HepG2 (cell line): ENCODE data around the gene PARN. TPM values are rescaled to one million over a fixed set of nuclear protein-coding genes. Genes with fewer than 3 reads are reported as not detected.

ENCODE experiments used
- ATAC-seq: fragments of 200-7000 bp; cut with Tn5 transposase; 3 replicates; pipeline ENCODE4 v1.9.1; 2020; ENCODE audit warnings: mild to moderate bottlenecking, moderate library complexity
- BruUV-seq: library from RNA; stranded (reverse); fragments of 400-500 nt; replicated peaks from 2 replicates; lab custom pipeline; 2021; lab: Mats Ljungman, UMichigan
- CTCF ChIA-PET: fragments of 300-600 bp; formaldehyde crosslinking; extraction: SDS; loops from one replicate; lab custom pipeline; 2021; ENCODE audit warnings: low total read pairs, inconsistent platforms, low intra/inter-chr PET ratio; lab: Yijun Ruan, JAX
- POLR2A ChIA-PET: fragments of 350-600 bp; sonication (Branson Sonifier 250); formaldehyde crosslinking; loops from one replicate; lab custom pipeline; 2020; ENCODE audit warnings: antibody characterized with exemption, inconsistent platforms; lab: Yijun Ruan, JAX
- DNase-seq: peaks from one replicate; pipeline ENCODE4 v3.0.0-alpha.2; 2015; ENCODE audit warnings: low spot score
- FAIRE-seq: peaks from 3 replicates; lab custom pipeline; 2011; peaks lifted over from hg19 to GRCh38; lab: Jason Lieb, UNC
- H2AFZ ChIP-seq: one replicate; pipeline ENCODE4 v1.6.1; 2011; ENCODE audit warnings: low read length, inconsistent platforms
- H3K27ac ChIP-seq: fragments of 300-600 bp; 3 replicates; pipeline ENCODE4 v1.8.0; 2011; ENCODE audit warnings: mixed run types, mild to moderate bottlenecking, mixed read lengths, low read length, inconsistent platforms; ENCODE audit not compliant: insufficient read depth; ENCODE audit errors: extremely low read length
- H3K27me3 ChIP-seq, 2 experiments: fragments of 200-600 bp in 1 of 2; 2 replicates in 1 of 2; 3 replicates in 1 of 2; pipeline versions ENCODE4 v1.6.0 to v1.8.0; 2011; ENCODE audit warnings: low read length in 2 of 2, mild to moderate bottlenecking in 2 of 2, moderate library complexity in 2 of 2, inconsistent platforms in 1 of 2; ENCODE audit not compliant: insufficient read depth in 2 of 2, control insufficient read depth in 1 of 2
- H3K36me3 ChIP-seq, 2 experiments: fragments of 200-600 bp in 1 of 2; replicated peaks in 1 of 2; 2 replicates in 1 of 2; 3 replicates in 1 of 2; pipeline versions ENCODE4 v1.5.1 to v1.8.0; 2011; ENCODE audit warnings: low read length in 2 of 2, inconsistent platforms in 1 of 2; ENCODE audit not compliant: insufficient read depth in 2 of 2, control insufficient read depth in 1 of 2
- H3K4me1 ChIP-seq: 2 replicates; pipeline ENCODE4 v1.5.1; 2012; ENCODE audit warnings: low read length, inconsistent platforms; ENCODE audit not compliant: insufficient read depth
- H3K4me2 ChIP-seq: 2 replicates; pipeline ENCODE4 v1.6.0; 2011; ENCODE audit warnings: low read depth, low read length, inconsistent platforms
- H3K4me3 ChIP-seq, 3 experiments: fragments of 200-600 bp in 1 of 3; sonication (generic), shearing (Covaris generic) in 1 of 3; replicated peaks in 1 of 3; 2 replicates each; pipeline ENCODE4 v1.5.1; 2011 to 2016; ENCODE audit warnings: low read length in 3 of 3, inconsistent platforms in 2 of 3, low read depth in 2 of 3, mild to moderate bottlenecking in 2 of 3, control low read depth in 1 of 3, mixed read lengths in 1 of 3; ENCODE audit not compliant: insufficient read depth in 1 of 3
- H3K79me2 ChIP-seq: one replicate; pipeline ENCODE4 v1.6.1; 2011; ENCODE audit warnings: low read length, inconsistent platforms; ENCODE audit not compliant: insufficient read depth
- H3K9ac ChIP-seq: 2 replicates; pipeline ENCODE4 v1.6.0; 2011; ENCODE audit warnings: mild to moderate bottlenecking, low read depth, low read length, inconsistent platforms; ENCODE audit not compliant: insufficient read depth
- H3K9me3 ChIP-seq: 2 replicates; pipeline ENCODE4 v1.5.1; 2012; ENCODE audit warnings: mild to moderate bottlenecking, low read length
- H4K20me1 ChIP-seq: 2 replicates; pipeline ENCODE4 v1.6.0; 2011; ENCODE audit warnings: inconsistent platforms, mild to moderate bottlenecking, low read length, moderate library complexity; ENCODE audit not compliant: insufficient read depth
- ARNT ChIP-seq: fragments of 450-650 bp; IDR thresholded peaks from 2 replicates; pipeline ENCODE4 v1.6.1; 2017
- CC2D1A ChIP-seq: sonication (generic); formaldehyde crosslinking; IDR thresholded peaks from 2 replicates; pipeline ENCODE4 v1.8.1; 2023; ENCODE audit warnings: mild to moderate bottlenecking, missing genetic modification reagents
- FOSL2 ChIP-seq: sonication (generic); formaldehyde crosslinking; IDR thresholded peaks from 2 replicates; pipeline ENCODE4 v1.4.0; 2020; ENCODE audit warnings: missing genetic modification reagents
- HDAC6 ChIP-seq: fragments of 200-600 bp; sonication (generic); IDR thresholded peaks from 2 replicates; pipeline ENCODE4 v1.7.0; 2017; ENCODE audit warnings: mild to moderate bottlenecking, antibody characterized with exemption, low read length, low read depth
- HOXA5 ChIP-seq: sonication (generic); formaldehyde crosslinking; IDR thresholded peaks from 2 replicates; pipeline ENCODE4 v1.4.0; 2020; ENCODE audit warnings: missing genetic modification reagents
- PHB2 ChIP-seq: fragments of 450-650 bp; IDR thresholded peaks from 2 replicates; pipeline ENCODE4 v1.6.1; 2018; ENCODE audit not compliant: partially characterized antibody
- PRMT3 ChIP-seq: sonication (generic); formaldehyde crosslinking; IDR thresholded peaks from 2 replicates; pipeline ENCODE4 v1.8.1; 2022; ENCODE audit warnings: low read depth, mild to moderate bottlenecking, moderate library complexity, missing genetic modification reagents, borderline replicate concordance
- RFX1 ChIP-seq: fragments of 450-650 bp; IDR thresholded peaks from 2 replicates; pipeline ENCODE4 v1.6.1; 2017
- SALL2 ChIP-seq: sonication (generic); formaldehyde crosslinking; IDR thresholded peaks from 2 replicates; pipeline ENCODE4 v1.8.1; 2023; ENCODE audit warnings: mild to moderate bottlenecking, missing genetic modification reagents, inconsistent platforms
- U2AF1 ChIP-seq: fragments of 200-400 bp; formaldehyde crosslinking; optimal IDR thresholded peaks from 2 replicates; pipeline ENCODE3; 2017; ENCODE audit warnings: mild to moderate bottlenecking, low read depth, low read length
- ZZZ3 ChIP-seq: sonication (generic); formaldehyde crosslinking; IDR thresholded peaks from 2 replicates; pipeline ENCODE4 v1.4.0; 2020; ENCODE audit warnings: missing genetic modification reagents, mild to moderate bottlenecking, borderline replicate concordance
- WGBS: methylation state at CpG from one replicate; pipeline ENCODE4 v1.1.6; 2017; ENCODE audit warnings: low lambda C conversion rate; 5-methylcytosine and 5-hydroxymethylcytosine counted together
- in situ Hi-C: cut with HindIII; loops from 2 replicates; pipeline ENCODE4 v1.10.0; 2017; ENCODE audit warnings: low pct_unique_long_range_greater_than_20kb; ENCODE audit not compliant: extremely low pct_ligation_motif_present
- intact Hi-C: fragments of 100-400 bp; cut with micrococcal nuclease; formaldehyde crosslinking; loops from one replicate; pipeline ENCODE4 v1.10.0; 2022; ENCODE audit not compliant: unreplicated experiment
- polyA plus RNA-seq, 8 experiments: library from polyadenylated mRNA; depleted of rRNA in 3 of 8; stranded (reverse) in 7 of 8; unstranded in 1 of 8; fragments of >200 nt; fragmentation: Illumina TruSeq in 4 of 8; extraction: Trizol in 4 of 8; gene quantifications; 2 replicates each; pipeline versions ENCODE4 v1.2.1 to v1.2.3, GENCODE V29; 2011 to 2016; ENCODE audit warnings: low read depth in 4 of 8, missing spikeins in 1 of 8, mixed read lengths in 1 of 8; ENCODE audit not compliant: insufficient read depth in 1 of 8
- total RNA-seq, 5 experiments: library from RNA; depleted of rRNA; stranded (reverse); fragments of >200 nt; fragmentation: Illumina TruSeq; extraction: Trizol; gene quantifications; 2 replicates each; pipeline ENCODE4 v1.2.3, GENCODE V29; 2016; ENCODE audit warnings: low read depth in 1 of 5
- TF ChIP-seq, protein P1 (sequence below): sonication (generic); formaldehyde crosslinking; IDR thresholded peaks from 2 replicates; pipeline ENCODE4 v1.4.0; 2020; ENCODE audit warnings: mild to moderate bottlenecking, missing genetic modification reagents
- TF ChIP-seq, protein P2 (sequence below): sonication (generic); formaldehyde crosslinking; IDR thresholded peaks from 2 replicates; pipeline ENCODE4 v1.4.0; 2020; ENCODE audit warnings: missing genetic modification reagents, low read depth, mild to moderate bottlenecking, borderline replicate concordance
- TF ChIP-seq, protein P3 (sequence below): sonication (generic); formaldehyde crosslinking; conservative IDR thresholded peaks from 2 replicates; pipeline ENCODE4 v1.8.0; 2022; ENCODE audit warnings: mild to moderate bottlenecking, moderate library complexity, missing genetic modification reagents
- TF ChIP-seq, protein P4 (sequence below): sonication (generic); formaldehyde crosslinking; IDR thresholded peaks from 2 replicates; pipeline ENCODE4 v1.4.0; 2020; ENCODE audit warnings: missing genetic modification reagents

The PARN gene
- total and polyA plus RNA-seq, 2 of the 13 experiments (the other 11 are each of a cell fraction or from before 2014, with no cell fraction given) = 13.3 to 47.6 TPM

DNA sequence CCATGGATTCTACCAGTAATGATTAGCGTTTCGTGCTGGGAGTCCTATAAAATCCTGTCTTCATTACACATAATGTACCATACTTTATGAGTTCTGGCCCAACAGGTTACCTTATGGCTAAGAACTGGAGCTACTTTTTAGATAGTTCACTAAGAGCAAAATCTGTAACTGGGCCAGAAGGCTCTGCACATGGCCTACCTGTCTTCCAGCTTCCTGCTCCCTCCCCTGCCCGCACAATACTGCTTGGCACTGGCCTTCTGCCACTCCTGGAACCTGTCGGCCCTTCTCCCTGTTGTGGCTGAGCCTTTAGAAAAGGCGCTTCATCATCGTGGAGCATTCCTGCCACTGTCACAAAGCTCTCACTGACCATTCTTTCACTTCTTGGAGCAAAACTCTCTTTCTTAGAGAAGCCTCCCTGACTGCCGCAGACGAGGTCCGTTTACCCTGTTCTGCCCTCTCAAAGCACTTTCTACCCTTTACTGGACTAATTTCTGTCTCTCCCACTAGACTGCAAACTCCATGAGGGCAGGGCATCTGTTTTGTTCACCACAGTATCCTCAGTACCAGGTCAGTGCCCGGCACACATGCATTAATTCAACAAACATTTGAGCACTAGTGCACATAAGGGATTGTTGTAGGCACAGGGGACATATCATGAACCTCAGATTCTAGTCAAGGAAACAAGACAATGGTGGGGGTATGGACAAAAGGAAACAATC is 116.5 kb downstream of the PARN start (continued):
- TF ChIP-seq, protein P1, sequence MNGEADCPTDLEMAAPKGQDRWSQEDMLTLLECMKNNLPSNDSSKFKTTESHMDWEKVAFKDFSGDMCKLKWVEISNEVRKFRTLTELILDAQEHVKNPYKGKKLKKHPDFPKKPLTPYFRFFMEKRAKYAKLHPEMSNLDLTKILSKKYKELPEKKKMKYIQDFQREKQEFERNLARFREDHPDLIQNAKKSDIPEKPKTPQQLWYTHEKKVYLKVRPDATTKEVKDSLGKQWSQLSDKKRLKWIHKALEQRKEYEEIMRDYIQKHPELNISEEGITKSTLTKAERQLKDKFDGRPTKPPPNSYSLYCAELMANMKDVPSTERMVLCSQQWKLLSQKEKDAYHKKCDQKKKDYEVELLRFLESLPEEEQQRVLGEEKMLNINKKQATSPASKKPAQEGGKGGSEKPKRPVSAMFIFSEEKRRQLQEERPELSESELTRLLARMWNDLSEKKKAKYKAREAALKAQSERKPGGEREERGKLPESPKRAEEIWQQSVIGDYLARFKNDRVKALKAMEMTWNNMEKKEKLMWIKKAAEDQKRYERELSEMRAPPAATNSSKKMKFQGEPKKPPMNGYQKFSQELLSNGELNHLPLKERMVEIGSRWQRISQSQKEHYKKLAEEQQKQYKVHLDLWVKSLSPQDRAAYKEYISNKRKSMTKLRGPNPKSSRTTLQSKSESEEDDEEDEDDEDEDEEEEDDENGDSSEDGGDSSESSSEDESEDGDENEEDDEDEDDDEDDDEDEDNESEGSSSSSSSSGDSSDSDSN = no peak
- TF ChIP-seq PHB2 = no peak
- no peak for TF ChIP-seq U2AF1
- TF ChIP-seq, protein P2, sequence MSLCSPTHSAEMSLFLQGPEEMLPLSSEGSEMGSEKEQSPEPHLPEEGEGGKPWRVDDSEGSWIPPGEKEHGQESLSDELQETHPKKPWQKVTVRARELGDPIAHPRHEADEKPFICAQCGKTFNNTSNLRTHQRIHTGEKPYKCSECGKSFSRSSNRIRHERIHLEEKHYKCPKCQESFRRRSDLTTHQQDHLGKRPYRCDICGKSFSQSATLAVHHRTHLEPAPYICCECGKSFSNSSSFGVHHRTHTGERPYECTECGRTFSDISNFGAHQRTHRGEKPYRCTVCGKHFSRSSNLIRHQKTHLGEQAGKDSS (CRISPR knock-in tag) = no peak
- TF ChIP-seq, protein P3, sequence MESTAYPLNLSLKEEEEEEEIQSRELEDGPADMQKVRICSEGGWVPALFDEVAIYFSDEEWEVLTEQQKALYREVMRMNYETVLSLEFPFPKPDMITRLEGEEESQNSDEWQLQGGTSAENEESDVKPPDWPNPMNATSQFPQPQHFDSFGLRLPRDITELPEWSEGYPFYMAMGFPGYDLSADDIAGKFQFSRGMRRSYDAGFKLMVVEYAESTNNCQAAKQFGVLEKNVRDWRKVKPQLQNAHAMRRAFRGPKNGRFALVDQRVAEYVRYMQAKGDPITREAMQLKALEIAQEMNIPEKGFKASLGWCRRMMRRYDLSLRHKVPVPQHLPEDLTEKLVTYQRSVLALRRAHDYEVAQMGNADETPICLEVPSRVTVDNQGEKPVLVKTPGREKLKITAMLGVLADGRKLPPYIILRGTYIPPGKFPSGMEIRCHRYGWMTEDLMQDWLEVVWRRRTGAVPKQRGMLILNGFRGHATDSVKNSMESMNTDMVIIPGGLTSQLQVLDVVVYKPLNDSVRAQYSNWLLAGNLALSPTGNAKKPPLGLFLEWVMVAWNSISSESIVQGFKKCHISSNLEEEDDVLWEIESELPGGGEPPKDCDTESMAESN (CRISPR knock-in tag) = peak; percentile 75

DNA sequence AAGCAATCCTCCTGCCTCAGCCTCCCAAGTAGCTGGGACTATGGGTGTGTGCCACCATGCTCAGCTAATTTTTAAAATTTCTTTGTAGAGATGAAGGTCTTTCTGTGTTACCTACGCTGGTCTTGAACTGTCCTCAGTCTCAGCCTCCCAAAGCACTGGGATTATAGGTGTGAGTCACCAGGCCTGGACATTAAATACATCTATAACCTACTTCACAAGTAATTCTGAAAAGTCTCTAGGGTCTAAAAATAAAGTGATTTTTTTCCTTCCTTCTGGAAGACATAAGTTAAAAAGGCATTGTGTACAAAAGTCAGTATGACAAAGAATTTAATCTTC is 118.3 kb downstream of the PARN start:
- Histone ChIP-seq H3K27ac (peak overlapping the region; percentile 84), H3K36me3 (no peaks in the 10 kb centered on the region), H3K79me2 (no peaks in the 10 kb centered on the region), H4K20me1 (no peaks in the 10 kb centered on the region), H3K4me3 (peak overlapping the region in 1 of 3 experiments; percentile 27; a peak in 1 of 6 replicates), H3K4me2 (peak overlapping the region; percentile 60), H3K9ac (peak overlapping the region; percentile 18; the same call in 1 of the 2 replicates), H3K9me3 (no peaks in the 10 kb centered on the region), H3K4me1 (peaks cover 40% of the 10 kb centered on the region), H3K27me3 (no peaks in the 10 kb centered on the region), H2AFZ (no peak overlapping the region)
- in situ Hi-C loops = no loop called here
- FAIRE-seq (no peak), DNase-seq (no peak), ATAC-seq (peak; percentile 16)
- POLR2A ChIA-PET = interaction anchor here (0.8 to 3.3 kb wide), 8 partner anchors 11 to 127 kb away, joined by 3 to 25 read pairs (median 8); no protein-coding TSS in a partner anchor
- intact Hi-C loops = no loop called here
- CTCF ChIA-PET = no interaction called here
- WGBS = 86% methylated on average over 1 of the region's 1 CpG
- BruUV-seq = no TSS peak
- TF ChIP-seq FOSL2 (CRISPR knock-in tag) (peak; percentile 7; the same call in 1 of the 2 replicates), SALL2 (CRISPR knock-in tag) (no peak), PRMT3 (CRISPR knock-in tag) (0 out of 2 replicates have a peak, but pooled peaks have one; percentile 18), CC2D1A (no peak), HDAC6 (no peak), ZZZ3 (CRISPR knock-in tag) (no peak), ARNT (no peak), RFX1 (no peak), HOXA5 (CRISPR knock-in tag) (no peak)
- TF ChIP-seq, protein P4, sequence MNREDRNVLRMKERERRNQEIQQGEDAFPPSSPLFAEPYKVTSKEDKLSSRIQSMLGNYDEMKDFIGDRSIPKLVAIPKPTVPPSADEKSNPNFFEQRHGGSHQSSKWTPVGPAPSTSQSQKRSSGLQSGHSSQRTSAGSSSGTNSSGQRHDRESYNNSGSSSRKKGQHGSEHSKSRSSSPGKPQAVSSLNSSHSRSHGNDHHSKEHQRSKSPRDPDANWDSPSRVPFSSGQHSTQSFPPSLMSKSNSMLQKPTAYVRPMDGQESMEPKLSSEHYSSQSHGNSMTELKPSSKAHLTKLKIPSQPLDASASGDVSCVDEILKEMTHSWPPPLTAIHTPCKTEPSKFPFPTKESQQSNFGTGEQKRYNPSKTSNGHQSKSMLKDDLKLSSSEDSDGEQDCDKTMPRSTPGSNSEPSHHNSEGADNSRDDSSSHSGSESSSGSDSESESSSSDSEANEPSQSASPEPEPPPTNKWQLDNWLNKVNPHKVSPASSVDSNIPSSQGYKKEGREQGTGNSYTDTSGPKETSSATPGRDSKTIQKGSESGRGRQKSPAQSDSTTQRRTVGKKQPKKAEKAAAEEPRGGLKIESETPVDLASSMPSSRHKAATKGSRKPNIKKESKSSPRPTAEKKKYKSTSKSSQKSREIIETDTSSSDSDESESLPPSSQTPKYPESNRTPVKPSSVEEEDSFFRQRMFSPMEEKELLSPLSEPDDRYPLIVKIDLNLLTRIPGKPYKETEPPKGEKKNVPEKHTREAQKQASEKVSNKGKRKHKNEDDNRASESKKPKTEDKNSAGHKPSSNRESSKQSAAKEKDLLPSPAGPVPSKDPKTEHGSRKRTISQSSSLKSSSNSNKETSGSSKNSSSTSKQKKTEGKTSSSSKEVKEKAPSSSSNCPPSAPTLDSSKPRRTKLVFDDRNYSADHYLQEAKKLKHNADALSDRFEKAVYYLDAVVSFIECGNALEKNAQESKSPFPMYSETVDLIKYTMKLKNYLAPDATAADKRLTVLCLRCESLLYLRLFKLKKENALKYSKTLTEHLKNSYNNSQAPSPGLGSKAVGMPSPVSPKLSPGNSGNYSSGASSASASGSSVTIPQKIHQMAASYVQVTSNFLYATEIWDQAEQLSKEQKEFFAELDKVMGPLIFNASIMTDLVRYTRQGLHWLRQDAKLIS (CRISPR knock-in tag) = no peak
